ENCODE data around the gene PDX1.
"Not testable (repeated sequence)": the region's sequence is repeated elsewhere in the genome, so short reads cannot be mapped to it uniquely, and the experiment has no call there.

PDX1 gene

DNA sequence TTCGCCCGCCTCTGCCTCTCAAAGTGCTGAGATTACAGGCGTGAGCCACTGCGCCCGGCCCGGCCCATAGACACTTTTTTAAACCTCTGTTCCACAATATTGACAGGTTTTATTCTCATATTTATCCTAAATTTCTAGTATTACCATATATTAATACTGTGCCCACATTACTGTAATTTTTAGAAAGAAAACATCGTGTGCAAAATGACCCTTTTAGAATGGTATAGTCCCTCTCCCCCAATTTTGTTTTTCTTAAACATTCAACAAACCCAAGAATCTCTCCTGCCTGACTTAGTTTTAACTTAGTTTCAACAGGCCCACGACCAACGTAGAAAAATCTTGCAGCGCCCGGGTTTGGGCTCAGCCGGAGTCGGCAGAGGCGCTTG is 40.2 kb downstream of the PDX1 start:
- no peak for DNase-seq

DNA sequence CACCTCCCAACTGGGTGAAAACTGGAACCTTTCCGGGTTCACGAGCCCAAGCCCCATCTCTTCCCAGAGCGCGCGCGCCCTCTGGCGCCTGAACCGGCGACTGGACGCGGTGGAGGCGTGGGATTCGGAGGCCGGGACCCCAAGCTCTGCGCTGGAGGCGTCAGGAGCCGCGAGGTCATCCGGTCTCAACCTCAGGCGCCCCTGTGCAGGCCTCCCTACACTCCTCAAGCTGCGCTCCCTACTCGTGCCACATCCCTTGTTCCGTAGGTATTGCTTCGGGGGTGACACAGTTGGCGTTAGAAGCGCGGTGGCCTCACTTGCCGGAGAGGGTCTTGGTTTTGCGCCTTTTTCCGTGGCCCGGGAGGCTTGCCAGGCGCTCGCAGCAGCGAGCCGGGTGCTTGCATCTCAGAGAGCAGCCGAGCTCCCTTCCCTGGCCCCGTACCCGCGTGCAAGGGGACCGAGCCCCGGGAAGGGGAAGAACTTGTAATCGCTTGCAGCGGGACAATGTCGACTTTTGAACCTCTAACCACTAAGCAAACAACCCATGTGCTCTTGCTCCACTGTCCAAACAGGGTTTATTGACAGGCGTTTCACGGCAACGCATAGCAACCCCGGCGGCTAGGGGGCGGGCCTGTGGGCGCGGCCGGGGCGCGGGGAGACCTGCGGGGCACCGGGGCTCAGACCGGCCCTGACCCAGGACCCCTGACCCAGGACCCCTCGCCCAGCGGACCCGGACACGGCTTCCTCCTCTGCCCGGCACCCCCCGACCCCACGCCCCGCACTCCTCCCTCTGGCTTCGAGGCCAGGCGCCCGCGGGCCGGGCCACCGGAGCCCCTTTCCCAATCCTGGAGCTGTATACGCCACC is 40.8 kb downstream of the PDX1 start:
- DNase-seq, result peak; percentile 72

DNA sequence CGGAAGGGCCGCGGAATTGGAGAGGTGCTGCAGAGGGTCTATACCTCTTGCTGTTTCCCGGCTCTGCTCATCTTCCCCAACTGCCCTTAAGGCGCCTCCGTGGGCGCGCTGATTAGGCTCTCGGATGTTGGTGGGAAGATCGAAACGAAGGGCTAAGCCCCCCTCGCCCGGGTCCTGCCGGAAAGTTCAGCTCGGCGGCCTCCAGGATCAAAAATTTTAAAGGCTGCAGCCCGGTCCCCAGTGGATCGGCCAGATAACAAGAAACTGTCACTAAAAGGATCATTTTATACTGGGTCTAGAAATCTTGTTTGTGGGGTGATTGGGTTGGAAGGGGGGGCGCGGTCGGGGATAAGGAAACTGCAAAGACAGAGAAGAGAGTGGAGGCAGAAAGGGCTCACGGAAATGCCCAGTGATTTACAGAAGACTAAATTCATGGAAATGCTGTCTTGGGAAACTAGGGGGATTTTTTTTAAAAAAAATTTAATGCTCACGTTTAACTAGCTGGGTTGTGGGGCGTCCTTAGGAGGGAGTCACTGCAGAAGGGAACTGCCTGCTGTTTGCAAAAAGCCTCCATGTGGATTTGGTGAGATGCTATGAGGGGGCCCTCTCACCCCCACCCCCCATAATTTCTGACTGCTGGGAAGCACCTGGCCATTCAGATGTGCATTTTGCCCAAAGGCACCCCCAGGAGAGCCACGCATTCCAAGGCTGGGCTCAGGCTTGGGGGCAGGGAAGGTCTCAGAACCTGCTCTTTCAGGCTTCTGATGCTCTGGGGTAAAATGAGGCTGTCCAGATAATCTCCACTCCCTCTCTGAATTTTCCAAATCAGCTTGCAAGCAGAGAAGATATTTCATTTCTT is 41.7 kb downstream of the PDX1 start:
- DNase-seq, result no peak

DNA sequence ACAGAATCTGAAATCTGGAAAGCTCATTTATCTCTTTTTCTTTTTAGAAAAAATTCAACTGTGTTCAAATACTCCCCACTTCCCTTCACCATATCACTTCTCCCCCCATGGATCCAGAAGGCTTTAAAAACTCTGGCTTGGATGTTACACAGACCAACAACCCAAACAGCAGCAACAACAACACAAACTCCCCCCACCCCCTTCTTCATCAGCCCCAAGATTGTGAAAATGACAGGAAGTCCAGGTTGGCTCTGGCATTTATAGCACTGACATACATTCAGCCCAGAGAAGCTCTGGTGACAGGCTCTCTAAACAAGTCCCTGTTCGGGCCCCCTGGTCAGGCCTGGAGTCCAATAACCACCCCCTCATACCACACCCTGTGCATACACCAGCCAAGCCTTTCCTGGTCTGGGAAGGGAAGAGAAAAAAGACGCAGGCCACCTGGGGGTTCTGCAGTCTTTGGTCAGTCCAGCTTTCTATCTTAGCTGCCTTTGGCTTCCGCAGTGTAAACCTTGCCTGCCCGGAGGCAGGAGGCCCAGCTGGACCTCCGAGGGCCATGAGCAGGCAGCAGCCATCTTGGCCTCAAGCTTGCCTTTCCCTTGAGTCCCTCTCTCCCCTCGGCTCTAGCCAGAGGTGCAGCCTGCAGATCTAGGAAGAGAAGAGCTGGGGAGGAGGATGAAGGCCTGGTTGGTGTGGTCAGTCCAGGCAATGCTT is 42.5 kb downstream of the PDX1 start:
- DNase-seq, result no peak

DNA sequence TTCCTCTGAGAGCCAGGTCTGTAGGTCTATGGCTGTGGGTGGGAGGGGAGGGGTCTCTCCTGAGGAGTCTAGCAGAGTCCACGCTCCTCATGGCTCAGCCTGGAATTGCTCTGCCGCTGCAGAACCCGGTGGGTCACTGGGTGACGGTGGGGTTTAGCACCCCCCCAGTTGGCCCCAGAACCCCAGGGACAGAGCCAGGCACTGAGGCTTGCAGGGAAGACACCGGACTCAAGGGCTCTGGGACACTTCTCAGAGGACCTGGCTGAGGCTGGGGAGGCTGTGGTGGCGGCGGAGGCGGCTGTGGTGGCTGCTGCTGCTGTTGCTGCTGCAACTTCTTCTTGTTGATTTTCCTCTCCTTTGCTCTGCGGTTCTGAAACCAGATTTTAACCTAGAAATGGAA is 43.2 kb downstream of the PDX1 start:
- DNase-seq, result no peak

DNA sequence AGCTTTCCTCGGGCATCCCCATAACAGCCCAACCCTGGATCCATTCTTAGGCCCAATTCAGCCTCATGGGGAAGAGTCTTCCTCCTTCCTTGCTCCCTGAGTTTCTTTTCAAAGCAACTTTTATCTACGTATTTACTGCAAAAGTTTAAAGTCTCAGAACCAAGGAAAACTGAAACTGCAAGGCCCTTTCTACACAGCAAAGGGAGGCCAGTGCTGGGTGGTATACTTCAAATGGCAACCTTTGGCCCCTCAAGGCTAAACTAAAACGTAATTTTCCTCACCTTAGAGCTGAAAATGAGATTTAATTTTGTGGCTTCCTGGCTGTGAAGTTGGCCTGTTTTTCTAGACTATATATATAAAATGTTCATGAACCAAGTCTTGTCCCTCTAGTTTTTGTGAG is 43.7 kb downstream of the PDX1 start:
- no peak for DNase-seq

DNA sequence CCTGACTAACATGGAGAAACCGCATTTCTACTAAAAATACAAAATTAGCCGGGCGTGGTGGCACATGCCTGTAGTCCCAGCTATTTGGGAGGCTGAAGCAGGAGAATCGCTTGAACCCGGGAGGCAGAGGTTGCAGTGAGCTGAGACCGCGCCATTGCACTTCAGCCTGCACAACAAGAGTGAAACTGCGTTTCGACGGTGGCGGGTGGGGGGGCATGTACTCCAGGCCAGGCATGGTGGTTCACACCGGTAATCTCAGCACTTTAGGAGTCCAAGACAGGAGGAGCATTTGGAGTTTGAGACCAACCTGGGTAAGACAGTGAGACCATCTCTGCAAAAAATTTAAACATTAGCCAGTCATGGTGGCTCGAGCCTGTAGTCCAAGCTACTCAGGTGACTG is 44.4 kb downstream of the PDX1 start:
- not testable (repeated sequence) for DNase-seq

DNA sequence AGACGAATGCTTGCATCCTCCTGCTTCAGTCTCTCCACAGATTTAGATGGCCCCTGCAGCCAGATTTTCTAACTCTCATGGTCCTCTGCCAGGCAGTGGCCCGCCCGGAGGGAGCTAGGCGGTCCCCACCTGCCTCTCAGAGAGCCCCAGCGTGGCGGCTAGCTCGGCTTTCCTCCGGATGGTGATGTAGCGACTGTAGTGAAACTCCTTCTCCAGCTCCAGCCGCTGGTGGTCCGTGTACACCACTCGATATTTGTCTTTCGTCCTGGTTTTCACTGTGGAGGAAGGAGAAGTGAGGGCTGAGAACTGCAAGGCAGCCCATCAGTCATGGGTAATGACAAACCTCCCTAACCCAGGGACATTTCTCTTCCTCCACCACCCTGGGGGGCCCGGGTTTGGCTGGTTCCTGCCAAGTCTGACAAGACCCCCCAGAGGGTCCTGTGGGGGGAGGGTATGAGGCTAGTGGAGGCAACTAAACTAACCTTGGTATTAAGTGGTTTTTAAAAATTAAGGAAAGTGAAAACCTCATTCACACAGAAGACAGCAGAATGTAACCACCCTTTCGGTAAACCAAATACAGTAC is 45.0 kb downstream of the PDX1 start:
- DNase-seq, result no peak

DNA sequence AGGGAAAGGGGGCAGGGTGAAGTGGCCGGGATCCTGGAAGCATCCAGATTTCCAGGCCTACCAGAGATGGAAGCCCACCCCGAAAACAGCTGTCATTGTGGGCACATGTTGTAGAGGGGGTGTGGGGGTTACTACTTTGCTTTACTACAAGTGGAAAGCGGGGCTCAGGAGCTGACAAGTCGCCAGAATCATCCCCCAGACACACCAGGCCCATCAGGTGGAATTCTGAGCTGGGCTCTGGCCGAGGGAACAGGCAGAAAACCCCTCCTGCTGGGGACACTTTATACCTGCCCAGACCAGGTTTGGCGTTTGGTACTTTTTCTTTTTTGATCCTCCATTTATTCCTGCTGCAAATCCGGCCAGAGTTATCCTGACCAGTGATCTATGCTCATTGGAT is 45.5 kb downstream of the PDX1 start:
- no peak for DNase-seq

DNA sequence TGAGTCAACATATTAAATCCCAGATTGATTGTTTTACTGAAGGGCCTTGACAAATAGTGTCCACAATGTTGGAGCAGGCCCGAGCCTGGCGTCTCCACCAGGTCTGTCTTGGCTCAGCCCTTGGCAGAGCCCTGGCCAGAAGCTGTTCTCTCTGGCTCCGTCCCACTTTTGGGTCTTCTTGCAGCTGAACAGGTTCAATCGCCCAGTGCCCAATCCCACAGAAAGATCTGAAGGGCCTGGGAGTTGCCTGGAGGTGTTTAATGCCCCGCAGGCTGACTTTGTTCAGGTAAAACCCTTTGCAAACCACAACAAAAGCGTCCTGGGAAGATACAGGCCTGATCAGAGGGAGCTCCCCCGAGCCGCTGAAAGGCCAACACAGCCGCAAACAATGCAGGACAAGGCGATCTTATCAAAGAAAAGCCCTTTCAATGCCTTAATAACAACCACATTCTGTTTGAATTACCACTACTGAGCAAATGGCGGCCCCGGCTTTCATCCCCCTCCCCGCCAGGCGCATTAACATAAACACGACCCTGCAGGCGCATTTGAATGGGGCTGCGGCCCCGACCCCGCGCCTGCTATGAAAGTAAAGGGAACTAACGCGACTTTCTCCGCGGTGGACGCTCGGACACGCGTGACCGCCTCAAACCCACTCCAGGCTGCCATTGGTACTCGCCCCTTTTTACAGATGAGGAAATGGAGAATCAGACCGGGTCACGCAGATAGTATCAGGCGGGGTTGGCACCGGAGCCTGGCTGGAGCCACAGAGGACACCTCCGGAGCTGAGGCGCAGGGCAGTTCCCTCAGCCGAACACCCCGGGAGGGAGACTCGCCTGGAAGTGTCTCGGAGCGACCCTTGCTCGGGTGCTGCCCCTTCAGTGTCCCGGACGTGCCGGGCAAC is 46.2 kb downstream of the PDX1 start:
- DNase-seq, result no peak

DNA sequence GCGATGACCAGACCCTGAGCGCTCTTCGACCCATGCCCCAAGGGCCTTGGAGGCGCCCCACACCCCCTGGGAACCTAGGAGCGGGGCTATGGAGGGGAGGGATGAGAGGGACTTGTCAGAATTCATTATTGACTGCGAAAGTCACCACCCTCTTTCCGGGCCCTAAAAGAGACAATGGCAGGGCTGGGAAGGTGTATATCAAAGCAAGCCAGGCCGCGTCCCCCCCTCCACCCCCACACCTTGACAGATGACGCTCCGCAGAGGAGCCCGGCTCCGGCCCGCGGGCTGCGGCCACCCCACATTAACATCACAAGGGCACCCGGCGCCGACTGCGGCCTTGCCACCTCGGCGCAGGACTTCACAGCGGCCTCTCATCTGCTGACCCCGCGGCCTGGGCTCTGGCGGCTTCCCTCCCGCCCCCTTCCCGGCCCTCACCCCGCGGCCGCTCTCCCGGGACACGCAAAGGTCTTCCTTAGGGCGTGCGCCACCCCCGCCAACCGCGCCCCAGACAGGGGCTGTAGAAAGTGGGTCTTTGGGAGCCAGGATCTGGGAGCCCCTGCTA is 46.9 kb downstream of the PDX1 start:
- no peak for DNase-seq

DNA sequence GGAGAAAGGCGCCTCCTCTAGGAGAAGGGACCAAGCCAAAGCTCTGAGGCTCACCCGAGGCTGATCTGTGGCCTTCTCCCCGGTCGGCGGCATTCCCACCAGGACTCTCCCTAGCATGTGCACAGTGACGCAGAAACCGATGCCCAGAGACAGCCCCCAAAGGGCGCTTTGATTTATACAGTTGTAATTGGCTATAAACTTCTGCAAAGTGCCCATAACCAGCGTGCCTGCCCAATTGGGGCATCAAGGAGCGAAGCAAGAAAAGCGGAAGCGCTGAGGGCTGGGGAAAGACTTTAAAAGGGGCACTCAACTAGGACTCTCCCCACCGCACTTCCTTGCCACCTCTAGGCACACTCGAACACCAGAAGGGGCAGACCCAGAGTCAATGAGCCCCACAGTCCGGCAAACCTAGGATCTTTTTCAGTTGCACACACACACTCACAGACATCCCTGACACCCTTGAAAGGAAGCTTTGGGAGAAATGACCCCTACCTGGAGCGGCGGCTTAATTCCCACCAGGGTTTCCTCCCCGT is 47.5 kb downstream of the PDX1 start:
- DNase-seq, result no peak

DNA sequence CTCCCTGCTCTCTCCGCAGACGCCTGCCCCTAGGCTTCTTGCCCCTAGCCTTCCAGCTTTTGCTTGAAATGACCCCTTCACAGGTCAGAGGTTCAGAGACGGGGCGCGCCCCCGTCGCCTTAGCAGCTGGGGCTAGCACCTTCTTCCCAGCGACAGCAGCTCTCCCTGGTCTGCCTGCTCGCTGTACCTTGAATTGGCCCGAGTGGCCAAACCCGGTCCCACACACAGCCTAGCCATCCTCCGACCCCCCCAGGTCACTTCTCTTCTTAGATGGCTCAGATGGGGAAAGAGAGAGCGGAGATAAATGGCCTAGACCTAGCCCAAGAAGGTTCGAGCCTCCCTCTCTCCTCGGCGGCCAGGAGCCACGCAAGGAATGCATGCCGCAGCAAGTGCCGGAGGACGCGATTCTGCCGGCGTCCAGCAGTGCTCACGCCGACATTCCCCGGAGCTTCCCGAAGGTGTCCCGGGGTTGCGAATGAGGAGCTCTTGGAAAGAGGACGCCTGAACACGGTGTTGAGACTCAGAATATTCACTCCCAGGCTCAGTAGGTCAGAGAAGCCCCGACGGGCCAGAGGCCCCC is 48.0 kb downstream of the PDX1 start:
- no peak for DNase-seq

DNA sequence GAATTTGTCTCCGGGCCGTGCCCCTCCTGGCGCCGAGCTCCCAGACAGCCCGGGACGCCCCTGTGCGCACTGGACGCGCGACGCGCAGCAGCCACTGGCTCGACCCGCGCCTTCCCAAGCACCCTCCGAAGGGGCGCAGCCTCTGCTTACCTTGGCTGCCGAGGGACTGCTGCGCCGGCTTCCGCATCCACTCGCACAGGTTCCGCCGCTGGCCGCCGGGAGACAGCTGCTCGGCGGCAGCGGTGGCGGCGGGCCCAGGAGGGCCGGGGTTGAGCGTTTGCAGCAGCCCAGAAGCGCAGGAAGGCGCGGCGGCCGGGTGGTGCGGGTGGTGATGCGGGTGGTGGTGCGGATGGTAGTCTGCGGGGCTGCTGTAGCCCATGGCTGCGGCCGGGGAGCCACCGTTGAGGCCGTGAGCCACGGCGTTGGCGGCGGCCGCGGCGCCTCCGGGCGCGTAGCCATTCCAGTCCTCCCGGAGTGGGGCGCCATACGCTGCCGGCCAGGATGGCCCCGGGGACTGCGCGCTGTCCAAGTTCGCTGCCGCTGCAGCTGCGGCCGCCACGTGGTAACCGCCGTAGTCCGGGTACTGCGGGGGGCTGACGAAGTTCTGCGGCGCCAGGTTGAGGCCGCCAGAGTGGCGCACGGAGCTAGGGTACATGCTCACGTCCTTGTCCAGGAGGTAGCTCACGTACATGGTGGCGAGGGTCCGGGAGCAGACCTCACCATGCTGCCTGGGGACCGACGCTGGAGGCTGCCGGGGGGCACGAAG is 48.7 kb downstream of the PDX1 start:
- no peak for DNase-seq

DNA sequence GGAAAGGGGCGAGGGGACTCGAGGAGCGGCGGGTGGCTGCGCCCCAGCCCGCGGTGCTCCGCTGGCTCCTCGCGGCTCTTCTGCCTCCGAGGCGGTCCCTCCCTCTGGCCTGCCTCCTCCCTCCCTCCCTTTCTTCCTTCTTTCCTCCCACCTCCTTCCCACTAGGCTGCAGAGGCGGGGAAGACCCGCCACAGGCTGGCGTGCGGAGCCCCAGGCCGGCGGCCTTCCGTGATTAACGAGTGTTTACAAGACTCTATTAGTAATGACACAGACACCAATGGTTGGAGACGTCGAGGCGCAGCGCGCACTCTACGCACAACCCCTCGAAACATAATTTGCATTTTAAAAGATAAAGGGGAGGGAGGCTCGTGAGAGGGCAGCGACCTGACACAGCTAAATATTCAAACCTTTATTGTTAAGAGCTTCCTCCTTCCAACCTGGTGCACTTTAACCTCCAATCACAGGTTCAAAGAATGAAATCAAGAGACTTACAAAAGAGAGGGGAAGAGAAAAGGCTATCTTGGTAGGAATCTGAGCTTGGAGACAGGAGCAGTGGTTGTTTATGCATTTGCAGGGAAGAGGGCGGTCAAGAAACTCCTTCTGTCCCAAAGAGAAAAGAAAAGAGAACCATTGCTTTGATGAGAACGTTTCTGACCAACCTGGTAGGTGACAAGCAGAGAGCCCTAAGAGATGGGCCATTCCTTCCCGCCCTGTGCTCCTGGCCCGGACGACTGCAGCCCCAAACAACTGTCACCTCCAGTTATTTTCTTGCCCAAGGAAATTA is 49.5 kb downstream of the PDX1 start, which contains the start of gene CDX2:
CDX2 (minus strand) TSS at position 234 of the 784 bp plus-strand sequence. CDS start 309 bp downstream, outside the sequence.
- no peak for DNase-seq

DNA sequence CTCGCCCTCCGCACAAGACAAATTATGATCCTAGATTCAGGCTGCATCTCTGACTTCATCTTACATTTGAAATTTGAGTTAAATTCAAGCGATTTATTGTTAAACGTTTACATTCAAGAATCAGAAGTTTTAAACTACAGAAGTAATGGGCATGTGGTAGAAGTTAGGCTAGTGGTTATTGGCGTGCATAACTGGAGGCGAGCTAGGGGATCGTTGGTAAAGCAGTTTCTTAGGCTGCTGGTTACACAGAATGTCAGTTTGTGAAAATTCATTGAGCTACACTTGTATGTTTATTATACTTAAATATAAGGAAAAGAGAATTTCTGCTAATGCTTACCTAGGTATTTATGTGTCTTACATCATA is 50.0 kb downstream of the PDX1 start:
- DNase-seq, result no peak

DNA sequence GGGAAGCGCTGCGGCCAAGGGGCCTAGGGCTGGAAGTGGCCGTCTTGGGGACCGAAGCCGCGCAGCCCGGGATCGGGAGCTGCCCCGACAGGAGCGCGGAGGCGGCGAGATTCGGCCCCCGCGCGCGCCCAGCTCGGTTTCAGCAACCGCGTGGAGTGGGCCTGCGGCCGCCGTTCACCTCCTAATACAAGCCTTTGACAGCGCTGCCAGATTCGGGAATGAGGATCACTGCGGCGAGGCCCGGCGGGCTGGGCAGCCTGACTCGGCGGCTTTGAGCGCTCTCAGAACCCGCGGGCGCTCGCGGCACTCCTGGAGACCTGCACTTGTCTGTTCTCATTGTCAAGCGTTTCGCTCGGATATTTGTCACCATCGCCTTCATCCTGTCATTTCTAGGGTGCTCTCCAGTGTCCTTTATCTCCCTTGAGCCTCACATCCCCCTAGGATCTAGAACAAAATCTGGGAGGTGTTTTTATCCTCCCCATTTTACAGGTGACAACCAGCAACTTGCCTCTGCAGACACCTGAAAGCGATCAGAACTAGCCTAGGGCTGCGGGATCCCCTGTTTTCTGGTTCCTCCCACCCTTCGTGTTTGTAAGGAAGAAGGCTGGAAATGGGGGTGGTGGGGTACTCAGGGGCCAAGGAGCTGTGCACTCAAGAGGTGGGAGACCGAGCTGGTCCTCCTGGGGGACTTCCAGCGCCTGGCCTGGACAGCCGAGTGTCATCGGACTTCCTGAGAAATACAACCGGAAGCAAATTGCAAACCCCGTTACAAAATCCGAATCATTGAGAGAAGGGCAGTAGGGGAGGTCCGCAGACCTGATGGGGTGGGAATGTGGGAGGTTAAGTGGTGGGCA is 50.8 kb downstream of the PDX1 start:
- no peak for DNase-seq

DNA sequence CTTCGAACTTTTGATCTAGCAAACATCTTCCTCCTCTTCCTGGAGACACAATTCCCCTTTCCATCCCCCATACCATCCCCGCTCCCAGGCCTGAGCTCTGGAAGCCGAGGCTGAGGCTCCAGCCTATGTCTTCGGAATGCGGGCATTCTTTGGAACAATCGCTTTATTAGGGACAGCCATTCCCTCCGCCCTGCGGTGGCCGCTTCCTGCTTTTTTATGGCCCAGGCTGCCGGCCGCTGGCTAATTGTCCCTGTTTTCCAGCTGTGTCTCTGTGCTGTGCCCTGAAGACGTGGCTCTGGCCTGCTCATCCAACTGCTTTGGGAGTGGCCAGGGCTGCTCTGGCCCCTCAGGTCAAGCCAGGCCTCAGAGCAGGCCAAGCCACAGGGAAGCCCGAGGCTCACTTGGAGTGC is 51.4 kb downstream of the PDX1 start:
- no peak for DNase-seq

Data from stimulated activated CD8-positive, alpha-beta memory T cell treated with anti-CD3 and anti-CD28 coated beads, Interleukin-4, amount 100 ng/mL, for 48 hours (primary cell).